ENCODE measurements around the gene PKN1. TPM values are rescaled to one million over a fixed set of nuclear protein-coding genes. Genes with fewer than 3 reads are reported as not detected.
"Not testable (repeated sequence)": the region's sequence is repeated elsewhere in the genome, so short reads cannot be mapped to it uniquely, and the experiment has no call there.

The PKN1 gene
- total and polyA plus RNA-seq, 2 of the 4 experiments (the other 2 are of a cell fraction): 39.1 to 41.4 TPM

GRCh38 chr19:14462401-14462800 is 29.3 kb downstream of the PKN1 start:
- H2AK5ac ChIP-seq (ENCODE audit: low read depth, low read length); H3K4me3 ChIP-seq (ENCODE audit: insufficient read depth, low read depth, low read length); ATAC-seq (ENCODE audit: low read depth); H3K18ac ChIP-seq (ENCODE audit: low read depth, low read length); H3K56ac ChIP-seq (ENCODE audit: extremely low read depth, insufficient read depth, low read length); H3K9ac ChIP-seq (ENCODE audit: low read depth, low read length); H3K4me2 ChIP-seq (ENCODE audit: low read depth, low read length); POLR2A ChIA-PET (ENCODE audit: unreplicated experiment); intact Hi-C loops (cut with micrococcal nuclease); H3K9me1 ChIP-seq (ENCODE audit: insufficient read depth, low read length); H3K9me3 ChIP-seq (ENCODE audit: control insufficient read depth, insufficient read depth, low read length); H4K91ac ChIP-seq (ENCODE audit: insufficient read depth, low read depth, low read length); CTCF ChIA-PET; H3K4me1 ChIP-seq (ENCODE audit: control insufficient read depth, insufficient read depth, low read length); H3K23ac ChIP-seq (ENCODE audit: low read depth, low read length); BruUV-seq (replicated peaks); DNase-seq; H3K79me1 ChIP-seq (ENCODE audit: low read depth in 1 of 2, low read length in 2 of 2); dilution Hi-C loops (cut with HindIII; ENCODE audit: low sequenced_read_pairs, unreplicated experiment); H3K4ac ChIP-seq (ENCODE audit: low read depth, low read length); H4K5ac ChIP-seq (ENCODE audit: low read depth, low read length); H2AK9ac ChIP-seq (replicated peaks; ENCODE audit: low read depth, low read length, poor library complexity); H2BK5ac ChIP-seq (ENCODE audit: low read depth, low read length, poor library complexity, severe bottlenecking); H3K27ac ChIP-seq (ENCODE audit: insufficient read depth, low read length); H2BK120ac ChIP-seq (ENCODE audit: low read depth, low read length); H2AFZ ChIP-seq (replicated peaks; ENCODE audit: low read length, poor library complexity); H3K27me3 ChIP-seq (ENCODE audit: control insufficient read depth, insufficient read depth, low read length); H3K14ac ChIP-seq (replicated peaks; ENCODE audit: low read depth, low read length); H2BK20ac ChIP-seq (ENCODE audit: low read depth, low read length); H4K8ac ChIP-seq (ENCODE audit: low read depth in 2 of 2, low read length in 2 of 2); in situ Hi-C loops (cut with MboI; ENCODE audit: low sequenced_read_pairs); H4K20me1 ChIP-seq (ENCODE audit: insufficient read depth, low read length); H2BK15ac ChIP-seq (ENCODE audit: low read depth, low read length): not testable (repeated sequence)
- H3K36me3 ChIP-seq (ENCODE audit: control insufficient read depth, insufficient read depth, low read length): peaks cover 43% of the 10 kb centered on the region
- 100% methylated on average over 1 of the region's 7 CpGs; no CpG with 5 or more reads in 1 of the 2 experiments for WGBS, 2 experiments (ENCODE audit: extremely low coverage in 2 of 2, insufficient read length in 1 of 2)

All from IMR-90 (cell line).